A172 (cell line): ENCODE measurements around the gene AKAP12. TPM values are rescaled to one million over a fixed set of nuclear protein-coding genes. Genes with fewer than 3 reads are reported as not detected.
"Not testable (repeated sequence)": the region's sequence is repeated elsewhere in the genome, so short reads cannot be mapped to it uniquely, and the experiment has no call there.

Experiments used
- DNase-seq: peaks from one replicate; pipeline ENCODE4 v3.0.0-alpha.2; 2015; ENCODE audit warnings: low spot score
- total RNA-seq: library from RNA; depleted of rRNA; stranded (reverse); fragments of >200 nt; shearing (Covaris generic); gene quantifications from 2 replicates; pipeline ENCODE4 v1.2.3, GENCODE V29; 2014

The AKAP12 gene
- total RNA-seq, 1 experiment from 2014 or later = 172 TPM

- no peak for DNase-seq
These were observed 71.3 kb downstream of the AKAP12 start for GRCh38 chr6:151310852-151311767.

GRCh38 chr6:151313066-151313491 is 73.3 kb downstream of the AKAP12 start:
- DNase-seq = no peak

GRCh38 chr6:151315661-151316060 is 75.9 kb downstream of the AKAP12 start:
- DNase-seq = not testable (repeated sequence)

- peak; percentile 24 for DNase-seq
These were observed 77.6 kb downstream of the AKAP12 start for GRCh38 chr6:151317103-151317994.

GRCh38 chr6:151317995-151318365 is 78.2 kb downstream of the AKAP12 start:
- DNase-seq = no peak

GRCh38 chr6:151320140-151320539 is 80.4 kb downstream of the AKAP12 start:
- no peak for DNase-seq

GRCh38 chr6:151321438-151321837 is 81.7 kb downstream of the AKAP12 start:
- DNase-seq = no peak

GRCh38 chr6:151322570-151322969 is 82.8 kb downstream of the AKAP12 start:
- no peak for DNase-seq

GRCh38 chr6:151323791-151324487 is 84.2 kb downstream of the AKAP12 start:
- DNase-seq = peak; percentile 85

- no peak for DNase-seq
These were observed 84.7 kb downstream of the AKAP12 start for GRCh38 chr6:151324488-151324825.

- peak; percentile 66 for DNase-seq
These were observed 85.6 kb downstream of the AKAP12 start for GRCh38 chr6:151325075-151326050.

- no peak for DNase-seq
These were observed 86.5 kb downstream of the AKAP12 start for GRCh38 chr6:151326116-151326825.

- DNase-seq = no peak
These were observed 87.3 kb downstream of the AKAP12 start for GRCh38 chr6:151327101-151327500.

- DNase-seq = peak; percentile 34
These were observed 90.4 kb downstream of the AKAP12 start for GRCh38 chr6:151330130-151330696.

GRCh38 chr6:151335930-151336329 is 96.2 kb downstream of the AKAP12 start:
- no peak for DNase-seq

GRCh38 chr6:151338651-151339200 is 99.0 kb downstream of the AKAP12 start:
- no peak for DNase-seq

- DNase-seq = no peak
These were observed 99.6 kb downstream of the AKAP12 start for GRCh38 chr6:151339369-151339768.

- no peak for DNase-seq
These were observed 100.6 kb downstream of the AKAP12 start for GRCh38 chr6:151340219-151340978.
